ENCODE results near the gene MED14.

GRCh38 chrX:40773188-40773587, 37.8 kb upstream of the MED14 start:
- no peak for TF ChIP-seq MAX (IDR thresholded peaks at IDR 0.05)
- no peak for TF ChIP-seq POLR2AphosphoS5 (IDR thresholded peaks at IDR 0.05; ENCODE audit: low read depth, low read length)
- no peak for TF ChIP-seq CTCF (IDR thresholded peaks at IDR 0.05; ENCODE audit: control extremely low read depth in 1 of 3, insufficient read depth in 1 of 3, low read depth in 1 of 3, low read length in 3 of 3)
- no peak for TF ChIP-seq PHF8 (conservative IDR thresholded peaks at IDR 0.05; ENCODE audit: low read depth, low read length)
- no peak for TF ChIP-seq CEBPB (IDR thresholded peaks at IDR 0.05; ENCODE audit: low read depth, low read length)
- no peak for TF ChIP-seq TEAD4 (IDR thresholded peaks at IDR 0.05; ENCODE audit: low read depth, low read length)
- TF ChIP-seq EP300 (IDR thresholded peaks at IDR 0.05; ENCODE audit: borderline replicate concordance in 1 of 2, low read depth in 2 of 2, low read length in 2 of 2): no peak
- TF ChIP-seq JUND (IDR thresholded peaks at IDR 0.05; ENCODE audit: low read length): no peak
- TF ChIP-seq EZH2 (IDR thresholded peaks at IDR 0.05; ENCODE audit: low read depth, low read length, severe bottlenecking): no peak
